Measurements from ENCODE around the gene ELF3.

The ELF3 gene

GRCh38 chr1:202002507-202002906 is 7.9 kb upstream of the ELF3 start:
- TF ChIP-seq MYC (IDR thresholded peaks at IDR 0.05; ENCODE audit: low read depth, low read length), result no peak
- TF ChIP-seq MAX (IDR thresholded peaks at IDR 0.05; ENCODE audit: low read depth, low read length), result no peak
- TF ChIP-seq CTCF (IDR thresholded peaks at IDR 0.05; ENCODE audit: low read depth, low read length), result no peak
- no peak for TF ChIP-seq POLR2A (IDR thresholded peaks at IDR 0.05; ENCODE audit: extremely low read depth, insufficient read length)
- no peak for DNase-seq (ENCODE audit: low read depth)
- no peak overlapping the region for H3K4me3 ChIP-seq (ENCODE audit: low read depth, low read length)

GRCh38 chr1:202004711-202005110 is 5.7 kb upstream of the ELF3 start:
- no peak for DNase-seq (ENCODE audit: low read depth)
- no peak overlapping the region for H3K4me3 ChIP-seq (ENCODE audit: low read depth, low read length)
- TF ChIP-seq MYC (IDR thresholded peaks at IDR 0.05; ENCODE audit: low read depth, low read length) (no peak), MAX (IDR thresholded peaks at IDR 0.05; ENCODE audit: low read depth, low read length) (no peak), POLR2A (IDR thresholded peaks at IDR 0.05; ENCODE audit: extremely low read depth, insufficient read length) (no peak)

GRCh38 chr1:202005958-202006357 is 4.4 kb upstream of the ELF3 start:
- peak; percentile 6 for TF ChIP-seq CTCF (IDR thresholded peaks at IDR 0.05; ENCODE audit: low read depth, low read length)
- TF ChIP-seq MAX (IDR thresholded peaks at IDR 0.05; ENCODE audit: low read depth, low read length), result no peak
- no peak for TF ChIP-seq POLR2A (IDR thresholded peaks at IDR 0.05; ENCODE audit: extremely low read depth, insufficient read length)
- H3K4me3 ChIP-seq (ENCODE audit: low read depth, low read length), result no peak overlapping the region
- no peak for DNase-seq (ENCODE audit: low read depth)

- TF ChIP-seq CTCF (IDR thresholded peaks at IDR 0.05; ENCODE audit: low read depth, low read length) (no peak), MYC (IDR thresholded peaks at IDR 0.05; ENCODE audit: low read depth, low read length) (no peak), POLR2A (IDR thresholded peaks at IDR 0.05; ENCODE audit: extremely low read depth, insufficient read length) (no peak), MAX (IDR thresholded peaks at IDR 0.05; ENCODE audit: low read depth, low read length) (no peak)
- DNase-seq (ENCODE audit: low read depth), result no peak
- no peak overlapping the region for H3K4me3 ChIP-seq (ENCODE audit: low read depth, low read length)
These were observed 3.1 kb upstream of the ELF3 start for GRCh38 chr1:202007304-202007703.

GRCh38 chr1:202007805-202008489 is 2.4 kb upstream of the ELF3 start:
- H3K4me3 ChIP-seq (ENCODE audit: low read depth, low read length), result no peak overlapping the region
- no peak for DNase-seq (ENCODE audit: low read depth)
- TF ChIP-seq MYC (IDR thresholded peaks at IDR 0.05; ENCODE audit: low read depth, low read length) (no peak), MAX (IDR thresholded peaks at IDR 0.05; ENCODE audit: low read depth, low read length) (no peak), CTCF (IDR thresholded peaks at IDR 0.05; ENCODE audit: low read depth, low read length) (no peak), POLR2A (IDR thresholded peaks at IDR 0.05; ENCODE audit: extremely low read depth, insufficient read length) (no peak)

- no peak overlapping the region for H3K4me3 ChIP-seq (ENCODE audit: low read depth, low read length)
- peak; percentile 68 for DNase-seq (ENCODE audit: low read depth)
- TF ChIP-seq CTCF (IDR thresholded peaks at IDR 0.05; ENCODE audit: low read depth, low read length) (peak; percentile 84), MAX (IDR thresholded peaks at IDR 0.05; ENCODE audit: low read depth, low read length) (no peak), POLR2A (IDR thresholded peaks at IDR 0.05; ENCODE audit: extremely low read depth, insufficient read length) (no peak)
These were observed 834 bp upstream of the ELF3 start for GRCh38 chr1:202009326-202010179.
